Subcutaneous preadipocyte (primary cell): ENCODE measurements around the gene DGKH. TPM values are rescaled to one million over a fixed set of nuclear protein-coding genes. Genes with fewer than 3 reads are reported as not detected.

Experiments
- small RNA-seq: library from RNA; depleted of rRNA; stranded (forward); fragments of <200 nt; gene quantifications from one replicate; pipeline ENCODE3, GENCODE V24; 2012
- total RNA-seq: library from RNA; depleted of rRNA; stranded (reverse); fragments of >200 nt; gene quantifications from 2 replicates; pipeline ENCODE4 v1.2.3, GENCODE V29; 2012

Gene DGKH
- 9.2 and 12.3 TPM in 2 replicates for total RNA-seq

GRCh38 chr13:42048342-42048683, at the start of gene DGKH:
Gene DGKH (plus strand): TSS chr13:42048648. CDS start chr13:42048774, 126 bp downstream.

GRCh38 chr13:42272115-42272803, 223.8 kb downstream of the DGKH start, which contains the start of gene AKAP11:
Gene AKAP11 (plus strand): TSS chr13:42272152. CDS start chr13:42286349, 14,197 bp downstream.

Small RNA genes within 50 kb of the gene (small RNA-seq; reads per million reads assigned to genes)
- not detected for gene RPS28P8

Other genes starting within 250 kb of the DGKH start
- 24.3 and 25.4 TPM in 2 replicates for gene VWA8, start 87.5 kb upstream of the DGKH start, total RNA-seq
- 24.6 and 30.3 TPM in 2 replicates for gene AKAP11, start 223.5 kb downstream of the DGKH start, total RNA-seq